Activated T-helper 2 cell treated with anti-CD3 and anti-CD28 coated beads, Interferon-gamma antibody, Interleukin-2, Interleukin-4, amounts not matched to agents 10 μg/mL and 5 μg/mL and 100 μg/mL, durations not matched to agents 14 hours and 24 hours and 36 hours (primary cell): Measurements from ENCODE around the gene GAS7. TPM values are rescaled to one million over a fixed set of nuclear protein-coding genes. Genes with fewer than 3 reads are reported as not detected.
"Not testable (repeated sequence)": the region's sequence is repeated elsewhere in the genome, so short reads cannot be mapped to it uniquely, and the experiment has no call there.

Experiments
- DNase-seq: peaks from one replicate; pipeline ENCODE4 v3.0.0; 2021; ENCODE audit warnings: low spot score
- H3K27ac Mint-ChIP-seq: one replicate; pipeline ENCODE4 v1.8.0; 2021; ENCODE audit warnings: mixed read lengths
- H3K27me3 Mint-ChIP-seq: one replicate; pipeline ENCODE4 v1.8.0; 2021; ENCODE audit warnings: low read depth, mixed read lengths
- H3K36me3 Mint-ChIP-seq: one replicate; pipeline ENCODE4 v1.8.0; 2021; ENCODE audit warnings: low read depth, mixed read lengths
- H3K4me1 Mint-ChIP-seq: one replicate; pipeline ENCODE4 v1.8.0; 2021; ENCODE audit warnings: low read depth, mixed read lengths
- H3K4me3 Mint-ChIP-seq: one replicate; pipeline ENCODE4 v1.8.0; 2021; ENCODE audit warnings: low read depth, mild to moderate bottlenecking, moderate library complexity, mixed read lengths
- H3K9me3 Mint-ChIP-seq: one replicate; pipeline ENCODE4 v1.8.0; 2021; ENCODE audit warnings: mixed read lengths
- intact Hi-C: fragments of 100-400 bp; cut with micrococcal nuclease; formaldehyde crosslinking; loops from one replicate; pipeline ENCODE4 v1.15.1; 2023
- total RNA-seq: library from RNA; stranded (reverse); gene quantifications from 2 replicates; pipeline ENCODE4 v1.2.3, GENCODE V29; 2022

The GAS7 gene
- total RNA-seq, 1 donor from 2014 or later = 0.18 TPM

- H3K4me1 Mint-ChIP-seq = no peaks in the 10 kb centered on the region
- no peak for DNase-seq
- no peaks in the 10 kb centered on the region for H3K36me3 Mint-ChIP-seq
- H3K9me3 Mint-ChIP-seq = no peaks in the 10 kb centered on the region
- no peak overlapping the region for H3K4me3 Mint-ChIP-seq
- H3K27me3 Mint-ChIP-seq = no peaks in the 10 kb centered on the region
- no peak overlapping the region for H3K27ac Mint-ChIP-seq
- intact Hi-C loops = no loop called here
Measured at GRCh38 chr17:10099051-10099571, 99.3 kb downstream of the GAS7 start.

DNA sequence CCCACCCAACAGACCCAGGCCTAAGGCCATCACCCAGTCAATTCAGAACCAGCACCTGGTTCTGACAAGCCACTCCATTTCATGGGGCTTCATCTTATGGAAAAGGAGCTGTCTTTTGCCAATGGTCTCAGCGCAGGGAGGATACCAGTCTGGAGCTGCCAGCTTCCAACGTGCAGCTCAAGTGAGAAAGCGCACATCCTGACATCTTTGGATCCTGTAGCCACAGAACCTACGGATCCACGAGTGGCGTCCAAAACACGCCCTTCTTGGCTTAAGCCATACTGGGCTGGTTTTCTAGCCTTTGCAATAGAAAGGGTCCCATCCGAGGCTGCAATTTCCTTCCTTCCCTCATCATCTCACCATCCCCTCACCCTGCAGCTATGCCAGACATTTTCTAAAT lies 101.8 kb downstream of the GAS7 start:
- H3K27me3 Mint-ChIP-seq = no peaks in the 10 kb centered on the region
- intact Hi-C loops = no loop called here
- no peaks in the 10 kb centered on the region for H3K4me1 Mint-ChIP-seq
- H3K27ac Mint-ChIP-seq = no peak overlapping the region
- H3K4me3 Mint-ChIP-seq = no peak overlapping the region
- H3K36me3 Mint-ChIP-seq = no peaks in the 10 kb centered on the region
- H3K9me3 Mint-ChIP-seq = no peaks in the 10 kb centered on the region
- no peak for DNase-seq

GRCh38 chr17:10095295-10095694 lies 103.1 kb downstream of the GAS7 start:
- H3K4me3 Mint-ChIP-seq, H3K36me3 Mint-ChIP-seq, H3K4me1 Mint-ChIP-seq, intact Hi-C loops, DNase-seq, H3K27ac Mint-ChIP-seq, H3K9me3 Mint-ChIP-seq, H3K27me3 Mint-ChIP-seq: not testable (repeated sequence)

- no peaks in the 10 kb centered on the region for H3K27me3 Mint-ChIP-seq
- H3K9me3 Mint-ChIP-seq = no peaks in the 10 kb centered on the region
- intact Hi-C loops = no loop called here
- H3K27ac Mint-ChIP-seq = no peak overlapping the region
- no peaks in the 10 kb centered on the region for H3K4me1 Mint-ChIP-seq
- no peak overlapping the region for H3K4me3 Mint-ChIP-seq
- no peak for DNase-seq
- no peaks in the 10 kb centered on the region for H3K36me3 Mint-ChIP-seq
Measured at GRCh38 chr17:10094797-10095196, 103.6 kb downstream of the GAS7 start.

DNA sequence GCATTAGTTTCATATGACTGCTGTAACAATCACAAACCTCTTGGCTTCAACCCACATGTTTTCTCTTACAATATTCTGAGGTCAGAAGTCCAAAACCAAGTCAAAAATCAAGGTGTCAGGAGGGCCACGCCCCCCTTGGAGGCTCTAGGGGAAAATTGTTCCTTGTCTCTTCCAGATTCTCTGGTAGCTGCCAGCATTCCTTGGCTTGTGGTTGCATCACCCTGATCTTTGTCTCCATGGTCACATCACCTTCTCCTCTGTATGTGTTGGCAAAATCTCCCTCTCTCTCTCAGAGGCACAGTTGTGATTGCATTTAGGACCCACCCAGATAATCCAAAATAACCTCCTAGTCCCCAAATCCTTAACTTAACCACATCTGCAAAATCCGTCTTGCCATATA lies 105.8 kb downstream of the GAS7 start:
- no peaks in the 10 kb centered on the region for H3K4me1 Mint-ChIP-seq
- no peak for DNase-seq
- no peak overlapping the region for H3K27ac Mint-ChIP-seq
- H3K4me3 Mint-ChIP-seq = no peak overlapping the region
- no peaks in the 10 kb centered on the region for H3K36me3 Mint-ChIP-seq
- H3K9me3 Mint-ChIP-seq = no peaks in the 10 kb centered on the region
- H3K27me3 Mint-ChIP-seq = no peaks in the 10 kb centered on the region
- intact Hi-C loops = no loop called here

DNA sequence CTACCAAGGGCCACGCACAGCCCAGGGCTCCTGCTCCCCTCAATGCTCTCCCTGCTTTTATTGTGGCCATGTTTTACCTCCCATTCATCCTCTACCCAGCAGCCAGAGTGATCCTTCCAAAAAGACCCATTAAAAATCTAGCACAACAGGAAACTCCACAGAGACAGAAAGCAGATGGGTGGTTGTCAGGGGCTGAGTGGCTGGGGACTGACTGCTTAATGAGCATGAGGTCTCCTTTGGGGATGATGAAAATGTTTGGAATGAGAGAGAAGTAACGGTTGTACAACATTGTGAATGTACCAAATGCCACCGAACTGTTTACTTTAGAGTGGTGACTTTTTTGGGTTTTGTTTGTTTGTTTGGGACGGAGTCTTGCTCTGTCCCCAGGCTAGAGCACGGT lies 107.4 kb downstream of the GAS7 start:
- Mint-ChIP-seq H3K4me3 (no peak overlapping the region), H3K4me1 (no peaks in the 10 kb centered on the region), H3K27me3 (no peaks in the 10 kb centered on the region), H3K36me3 (no peaks in the 10 kb centered on the region), H3K27ac (no peak overlapping the region), H3K9me3 (no peaks in the 10 kb centered on the region)
- intact Hi-C loops = no loop called here
- DNase-seq = no peak

GRCh38 chr17:10089196-10089804 lies 109.1 kb downstream of the GAS7 start:
- Mint-ChIP-seq H3K4me3 (no peak overlapping the region), H3K4me1 (no peaks in the 10 kb centered on the region), H3K27ac (no peak overlapping the region), H3K9me3 (no peaks in the 10 kb centered on the region), H3K36me3 (no peaks in the 10 kb centered on the region), H3K27me3 (no peaks in the 10 kb centered on the region)
- intact Hi-C loops = no loop called here
- DNase-seq = no peak

GRCh38 chr17:10088444-10088843 lies 110.0 kb downstream of the GAS7 start:
- no peaks in the 10 kb centered on the region for H3K9me3 Mint-ChIP-seq
- H3K27ac Mint-ChIP-seq = no peak overlapping the region
- no peak overlapping the region for H3K4me3 Mint-ChIP-seq
- H3K36me3 Mint-ChIP-seq = no peaks in the 10 kb centered on the region
- no peak for DNase-seq
- H3K4me1 Mint-ChIP-seq = no peaks in the 10 kb centered on the region
- intact Hi-C loops = no loop called here
- no peaks in the 10 kb centered on the region for H3K27me3 Mint-ChIP-seq

DNA sequence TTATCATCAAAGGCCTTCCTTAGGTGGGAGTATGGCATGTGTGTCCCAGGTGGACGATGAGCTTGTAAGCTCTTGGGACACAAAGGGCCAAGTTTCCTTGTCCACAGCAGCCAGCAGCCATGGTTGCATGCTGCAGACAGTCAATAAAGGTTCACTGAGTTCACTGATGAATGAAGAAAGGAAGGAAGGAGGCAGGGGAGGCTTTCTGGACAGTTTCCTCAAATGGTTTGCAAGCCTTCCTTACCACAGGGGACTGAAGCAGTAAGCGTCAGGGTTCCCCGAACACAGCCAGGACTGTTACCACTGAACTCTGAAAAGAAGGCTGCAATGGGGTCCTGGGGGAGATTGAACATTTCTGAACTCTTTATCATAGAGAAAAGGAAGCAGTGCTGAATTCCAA lies 111.1 kb downstream of the GAS7 start:
- H3K36me3 Mint-ChIP-seq = no peaks in the 10 kb centered on the region
- no peak overlapping the region for H3K27ac Mint-ChIP-seq
- H3K27me3 Mint-ChIP-seq = no peaks in the 10 kb centered on the region
- no peak overlapping the region for H3K4me3 Mint-ChIP-seq
- H3K9me3 Mint-ChIP-seq = no peaks in the 10 kb centered on the region
- no peak for DNase-seq
- intact Hi-C loops = no loop called here
- H3K4me1 Mint-ChIP-seq = no peaks in the 10 kb centered on the region

DNA sequence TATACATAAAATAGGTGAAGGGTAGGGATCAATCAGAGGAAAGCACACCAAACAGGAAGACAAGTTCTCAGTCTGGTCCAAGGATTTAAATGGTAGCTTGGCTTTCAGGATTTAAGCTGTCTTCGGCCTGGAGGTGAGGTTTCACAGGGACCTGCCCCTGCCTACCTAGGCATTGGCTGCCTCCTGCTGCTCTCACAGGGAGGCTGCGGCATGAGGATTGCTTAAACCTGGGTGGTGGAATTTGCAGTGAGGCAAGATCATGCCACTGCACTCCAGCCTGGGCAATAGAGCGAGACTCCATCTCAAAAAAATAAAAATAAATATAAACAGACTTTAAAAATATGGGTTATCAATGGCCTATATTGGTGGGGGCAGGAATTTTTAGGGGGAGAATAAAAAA lies 114.5 kb downstream of the GAS7 start:
- H3K27ac Mint-ChIP-seq = no peak overlapping the region
- no peaks in the 10 kb centered on the region for H3K36me3 Mint-ChIP-seq
- H3K4me3 Mint-ChIP-seq = no peak overlapping the region
- H3K9me3 Mint-ChIP-seq = peaks cover 10% of the 10 kb centered on the region
- no peak for DNase-seq
- no peaks in the 10 kb centered on the region for H3K27me3 Mint-ChIP-seq
- no peaks in the 10 kb centered on the region for H3K4me1 Mint-ChIP-seq
- intact Hi-C loops = no loop called here

- Mint-ChIP-seq H3K9me3 (peaks cover 11% of the 10 kb centered on the region), H3K36me3 (no peaks in the 10 kb centered on the region), H3K4me3 (no peak overlapping the region), H3K4me1 (no peaks in the 10 kb centered on the region), H3K27me3 (no peaks in the 10 kb centered on the region), H3K27ac (no peak overlapping the region)
- DNase-seq = no peak
- intact Hi-C loops = no loop called here
Measured at GRCh38 chr17:10082795-10083194, 115.6 kb downstream of the GAS7 start.

DNA sequence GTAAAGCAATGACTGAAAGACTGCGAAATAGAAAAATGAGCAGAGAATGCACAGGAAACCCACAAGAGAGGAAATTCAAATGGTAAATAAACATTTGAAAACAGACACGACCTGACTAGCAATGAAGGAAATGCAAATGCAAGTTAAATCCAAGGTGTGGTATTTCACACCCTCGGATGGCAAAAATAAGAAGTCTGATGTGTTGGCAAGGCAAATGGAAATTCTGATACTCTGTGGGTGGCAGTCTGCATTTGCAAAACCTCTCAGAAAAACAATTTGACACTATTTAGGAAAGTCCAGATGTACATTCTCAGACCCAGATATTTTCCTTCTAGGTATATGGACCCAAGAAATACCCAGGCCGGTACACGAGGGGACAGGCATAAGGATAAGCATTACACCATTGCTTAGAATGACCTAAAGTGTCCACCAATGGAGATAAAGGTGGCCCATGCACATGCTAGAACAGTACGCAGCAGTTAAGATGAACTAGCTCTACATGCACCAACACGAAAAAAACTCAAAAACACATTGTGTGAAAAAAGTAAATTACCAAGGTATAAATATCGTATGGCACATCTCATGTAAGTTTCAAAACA lies 116.7 kb downstream of the GAS7 start:
- Mint-ChIP-seq H3K9me3 (peaks cover 14% of the 10 kb centered on the region), H3K4me3 (no peak overlapping the region), H3K27me3 (no peaks in the 10 kb centered on the region), H3K36me3 (no peaks in the 10 kb centered on the region), H3K4me1 (no peaks in the 10 kb centered on the region), H3K27ac (no peak overlapping the region)
- DNase-seq = no peak
- intact Hi-C loops = no loop called here

DNA sequence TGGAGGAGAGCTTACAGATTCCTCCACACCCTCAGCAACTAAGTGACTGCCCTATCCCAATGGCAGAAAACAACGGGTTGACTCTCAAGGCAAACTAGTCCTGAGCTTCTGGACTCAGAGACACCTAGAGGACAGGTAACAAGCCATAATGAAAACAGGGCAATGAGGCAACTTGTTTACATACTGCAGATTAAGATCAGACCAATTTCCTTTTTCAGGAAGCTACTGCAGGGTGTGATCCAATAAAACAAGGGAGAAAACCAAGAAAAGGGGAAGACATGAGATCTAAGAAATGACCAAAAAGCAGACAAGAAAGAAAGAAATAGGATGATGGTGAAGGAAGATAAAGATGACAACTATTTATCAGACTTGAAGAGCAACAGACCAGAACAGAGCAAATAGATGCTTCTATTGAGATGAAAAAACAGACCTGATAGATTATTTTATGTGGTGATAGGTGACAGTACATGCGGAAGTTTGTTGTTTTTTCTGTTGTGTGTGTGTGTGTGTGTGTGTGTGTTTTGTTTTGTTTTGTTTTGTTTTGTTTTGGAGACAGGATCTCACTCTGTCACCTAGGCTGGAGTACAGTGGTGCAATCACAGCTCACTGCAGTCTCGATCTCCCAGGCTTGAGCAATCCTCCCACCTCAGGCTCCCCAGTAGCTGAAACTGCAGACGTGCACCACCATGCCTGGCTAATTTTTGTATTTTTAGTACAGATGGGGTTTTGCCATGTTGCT lies 120.7 kb downstream of the GAS7 start:
- intact Hi-C loops = no loop called here
- no peak for DNase-seq
- peaks cover 14% of the 10 kb centered on the region for H3K9me3 Mint-ChIP-seq
- no peaks in the 10 kb centered on the region for H3K27me3 Mint-ChIP-seq
- no peak overlapping the region for H3K4me3 Mint-ChIP-seq
- H3K36me3 Mint-ChIP-seq = no peaks in the 10 kb centered on the region
- H3K4me1 Mint-ChIP-seq = no peaks in the 10 kb centered on the region
- H3K27ac Mint-ChIP-seq = no peak overlapping the region
